PC-9 (cell line): ENCODE data around the gene SMG9. TPM values are rescaled to one million over a fixed set of nuclear protein-coding genes. Genes with fewer than 3 reads are reported as not detected.

Source experiments
- BruUV-seq: library from RNA; stranded (reverse); fragments of 400-500 nt; replicated peaks from 2 replicates; lab custom pipeline; 2021; lab: Mats Ljungman, UMichigan
- CTCF ChIA-PET: fragments of 300-600 bp; sonication (Branson Sonifier 250); formaldehyde crosslinking; loops from one replicate; lab custom pipeline; 2022; ENCODE audit warnings: antibody characterized with exemption; lab: Charles Lee
- POLR2A ChIA-PET: fragments of 300-600 bp; sonication (Branson Sonifier 250); formaldehyde crosslinking; loops from one replicate; lab custom pipeline; 2022; ENCODE audit warnings: antibody characterized with exemption; ENCODE audit not compliant: unreplicated experiment; lab: Charles Lee
- DNase-seq, 2 experiments: peaks; one replicate each; pipeline versions ENCODE4 v3.0.0 to v3.0.0-alpha.2; 2015 to 2022; ENCODE audit warnings: mixed read lengths in 1 of 2
- H2AFZ ChIP-seq: fragments of 200-600 bp; sonication (generic); 2 replicates; pipeline ENCODE4 v1.8.1; 2017; ENCODE audit warnings: antibody characterized with exemption
- H3F3A ChIP-seq: fragments of 200-600 bp; sonication (generic); 2 replicates; pipeline ENCODE4 v1.8.1; 2017; ENCODE audit warnings: antibody characterized with exemption, mild to moderate bottlenecking, low read depth; ENCODE audit not compliant: insufficient read depth
- H3K27ac ChIP-seq: fragments of 200-600 bp; sonication (generic); 2 replicates; pipeline ENCODE4 v1.6.1; 2016; ENCODE audit warnings: mixed run types
- H3K27me3 ChIP-seq: fragments of 200-600 bp; sonication (generic); 2 replicates; pipeline ENCODE4 v1.6.1; 2016; ENCODE audit warnings: low read depth, mixed run types; ENCODE audit not compliant: insufficient read depth
- H3K36me3 ChIP-seq: fragments of 200-600 bp; sonication (generic); 2 replicates; pipeline ENCODE4 v1.6.1; 2016; ENCODE audit warnings: low read depth, mixed run types
- H3K4me1 ChIP-seq: fragments of 200-600 bp; sonication (generic); replicated peaks from 2 replicates; pipeline ENCODE4 v1.6.1; 2016; ENCODE audit warnings: mixed run types; ENCODE audit not compliant: insufficient read depth
- H3K4me2 ChIP-seq: fragments of 200-600 bp; sonication (generic); 2 replicates; pipeline ENCODE4 v1.6.1; 2017; ENCODE audit warnings: mixed run types
- H3K4me3 ChIP-seq: fragments of 200-600 bp; sonication (generic); 2 replicates; pipeline ENCODE4 v1.6.1; 2016; ENCODE audit warnings: mixed run types
- H3K79me2 ChIP-seq: fragments of 200-600 bp; sonication (generic); 2 replicates; pipeline ENCODE4 v1.6.1; 2017; ENCODE audit warnings: low read depth, mixed run types
- H3K9me2 ChIP-seq: fragments of 200-600 bp; sonication (generic); 2 replicates; pipeline ENCODE4 v1.8.1; 2017; ENCODE audit warnings: mild to moderate bottlenecking; ENCODE audit not compliant: insufficient read depth
- H3K9me3 ChIP-seq: fragments of 200-600 bp; sonication (generic); 2 replicates; pipeline ENCODE4 v1.8.1; 2016; ENCODE audit warnings: low read depth; ENCODE audit not compliant: insufficient read depth
- H4K20me1 ChIP-seq: fragments of 200-600 bp; sonication (generic); 2 replicates; pipeline ENCODE4 v1.8.1; 2017; ENCODE audit not compliant: insufficient read depth
- EZH2 ChIP-seq: fragments of 200-600 bp; sonication (generic); IDR thresholded peaks from 2 replicates; pipeline ENCODE4 v1.8.0; 2017; ENCODE audit warnings: antibody characterized with exemption, low read depth
- intact Hi-C: fragments of 100-400 bp; cut with micrococcal nuclease; formaldehyde crosslinking; loops from one replicate; pipeline ENCODE4 v1.10.0; 2022; ENCODE audit not compliant: unreplicated experiment
- total RNA-seq: library from RNA; stranded (reverse); gene quantifications from 2 replicates; pipeline ENCODE4 v1.2.3, GENCODE V29; 2021
- TF ChIP-seq, protein P1 (sequence below): fragments of 200-600 bp; sonication (generic); conservative IDR thresholded peaks from 2 replicates; pipeline ENCODE4 v1.6.1; 2017; ENCODE audit warnings: mixed run types, antibody characterized with exemption, mild to moderate bottlenecking, moderate library complexity

Gene SMG9
- total RNA-seq, 1 experiment from 2014 or later: 76.8 TPM

DNA sequence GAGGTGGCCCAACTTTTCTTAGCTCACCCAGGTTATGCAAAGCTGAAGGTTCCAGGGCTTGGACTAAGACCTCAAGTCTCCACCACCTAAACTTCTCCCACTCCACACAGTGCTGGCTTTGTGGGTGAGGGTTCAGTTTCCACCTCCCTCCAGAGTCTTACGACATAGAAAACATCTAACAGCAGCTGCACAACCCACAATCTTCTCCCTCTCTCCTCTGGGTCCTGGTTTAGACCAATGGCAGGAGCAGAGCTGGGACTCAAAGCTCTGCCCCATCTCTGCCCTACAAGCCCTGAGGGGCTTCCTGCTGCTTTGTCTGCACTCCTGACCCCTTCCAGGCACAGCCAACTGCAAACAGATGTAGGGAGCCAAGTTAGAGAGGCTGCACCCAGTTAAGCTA, 22.9 kb downstream of the SMG9 start:
- H3K9me3 ChIP-seq: no peaks in the 10 kb centered on the region
- intact Hi-C loops: no loop called here
- H3F3A ChIP-seq: peaks cover 18% of the 10 kb centered on the region; the same call in 1 of the 2 replicates
- no peak overlapping the region for H3K27ac ChIP-seq
- no peaks in the 10 kb centered on the region for H3K9me2 ChIP-seq
- H3K79me2 ChIP-seq: no peaks in the 10 kb centered on the region
- H2AFZ ChIP-seq: no peak overlapping the region
- H3K36me3 ChIP-seq: peaks cover 30% of the 10 kb centered on the region
- H3K4me1 ChIP-seq: 0 out of 2 replicates have a peak, but pooled peaks cover 6% of the 10 kb centered on the region
- H3K4me2 ChIP-seq: 0 out of 2 replicates have a peak overlapping the region, but pooled peaks have one; percentile 6
- TF ChIP-seq EZH2: no peak
- TF ChIP-seq, protein P1, sequence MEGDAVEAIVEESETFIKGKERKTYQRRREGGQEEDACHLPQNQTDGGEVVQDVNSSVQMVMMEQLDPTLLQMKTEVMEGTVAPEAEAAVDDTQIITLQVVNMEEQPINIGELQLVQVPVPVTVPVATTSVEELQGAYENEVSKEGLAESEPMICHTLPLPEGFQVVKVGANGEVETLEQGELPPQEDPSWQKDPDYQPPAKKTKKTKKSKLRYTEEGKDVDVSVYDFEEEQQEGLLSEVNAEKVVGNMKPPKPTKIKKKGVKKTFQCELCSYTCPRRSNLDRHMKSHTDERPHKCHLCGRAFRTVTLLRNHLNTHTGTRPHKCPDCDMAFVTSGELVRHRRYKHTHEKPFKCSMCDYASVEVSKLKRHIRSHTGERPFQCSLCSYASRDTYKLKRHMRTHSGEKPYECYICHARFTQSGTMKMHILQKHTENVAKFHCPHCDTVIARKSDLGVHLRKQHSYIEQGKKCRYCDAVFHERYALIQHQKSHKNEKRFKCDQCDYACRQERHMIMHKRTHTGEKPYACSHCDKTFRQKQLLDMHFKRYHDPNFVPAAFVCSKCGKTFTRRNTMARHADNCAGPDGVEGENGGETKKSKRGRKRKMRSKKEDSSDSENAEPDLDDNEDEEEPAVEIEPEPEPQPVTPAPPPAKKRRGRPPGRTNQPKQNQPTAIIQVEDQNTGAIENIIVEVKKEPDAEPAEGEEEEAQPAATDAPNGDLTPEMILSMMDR: no peak
- no peaks in the 10 kb centered on the region for H3K27me3 ChIP-seq
- ChIA-PET CTCF (no interaction called here), POLR2A (no interaction called here)
- no TSS peak for BruUV-seq
- H4K20me1 ChIP-seq: no peaks in the 10 kb centered on the region
- peak in 1 of 2 experiments; percentile 41 for DNase-seq
- H3K4me3 ChIP-seq: no peak overlapping the region

DNA sequence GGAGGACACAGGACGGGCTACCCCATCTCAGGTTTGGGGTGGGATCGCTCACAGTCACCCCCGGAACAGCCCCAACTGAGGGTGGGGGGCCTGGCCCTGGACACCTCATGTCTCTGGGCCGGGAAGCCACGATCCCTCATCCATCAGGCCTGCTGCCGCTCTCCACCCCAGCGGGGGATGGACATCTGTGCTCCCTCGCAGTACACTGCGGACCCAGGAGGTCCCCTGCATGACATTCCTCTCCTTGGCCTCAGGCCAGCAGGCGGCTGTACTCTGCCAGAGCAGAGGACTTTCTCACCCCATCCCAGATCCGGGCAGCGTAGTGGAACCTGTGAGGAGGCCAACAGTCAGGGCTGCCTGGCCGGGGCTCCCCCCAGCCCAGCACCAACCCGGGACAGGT, 23.4 kb downstream of the SMG9 start:
- Histone ChIP-seq H3K27me3 (no peaks in the 10 kb centered on the region), H3K9me3 (no peaks in the 10 kb centered on the region), H4K20me1 (no peaks in the 10 kb centered on the region), H3K27ac (no peak overlapping the region), H3K4me2 (no peak overlapping the region), H3K79me2 (no peaks in the 10 kb centered on the region), H3K9me2 (no peaks in the 10 kb centered on the region), H3K4me1 (0 out of 2 replicates have a peak, but pooled peaks cover 6% of the 10 kb centered on the region), H3K4me3 (no peak overlapping the region), H3K36me3 (peaks cover 30% of the 10 kb centered on the region), H2AFZ (no peak overlapping the region), H3F3A (peaks cover 18% of the 10 kb centered on the region; the same call in 1 of the 2 replicates)
- TF ChIP-seq EZH2: no peak
- TF ChIP-seq, protein P1: no peak
- BruUV-seq: no TSS peak
- CTCF ChIA-PET: no interaction called here
- POLR2A ChIA-PET: interaction anchor here (0.6 kb wide), 1 partner anchor 18 kb away, joined by 3 read pairs; no protein-coding TSS in a partner anchor
- intact Hi-C loops: no loop called here
- no peak for DNase-seq

DNA sequence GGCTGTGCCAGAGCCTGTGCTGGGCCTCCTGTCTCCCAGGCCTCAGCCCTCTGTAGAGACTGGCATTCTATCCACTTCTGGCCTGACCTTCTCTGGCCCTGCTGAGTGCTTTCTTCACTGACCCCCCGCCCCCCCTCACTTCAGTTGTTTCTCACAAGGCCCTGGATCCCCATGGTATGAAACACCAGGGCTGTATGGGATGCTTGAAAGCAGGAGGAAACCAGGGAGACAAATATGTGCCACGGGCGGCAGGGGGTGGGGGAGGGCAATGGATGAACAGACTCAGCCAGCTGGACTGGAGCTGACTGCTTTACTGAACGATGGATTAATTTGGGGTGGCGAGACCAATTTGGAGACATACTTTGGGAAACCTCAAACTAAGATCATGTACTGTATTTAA, 24.8 kb downstream of the SMG9 start:
- no peak overlapping the region for H2AFZ ChIP-seq

More for the DNA sequence above, 24.8 kb downstream of the SMG9 start:
- H3K9me3 ChIP-seq: no peaks in the 10 kb centered on the region
- ChIA-PET POLR2A (no interaction called here), CTCF (no interaction called here)
- BruUV-seq: no TSS peak
- no peak overlapping the region for H3K4me2 ChIP-seq
- H3K4me1 ChIP-seq: 0 out of 2 replicates have a peak, but pooled peaks cover 6% of the 10 kb centered on the region
- no peak overlapping the region for H3K4me3 ChIP-seq
- intact Hi-C loops: no loop called here
- H3K27ac ChIP-seq: no peak overlapping the region
- no peaks in the 10 kb centered on the region for H4K20me1 ChIP-seq
- peaks cover 23% of the 10 kb centered on the region for H3K36me3 ChIP-seq
- TF ChIP-seq EZH2: no peak
- TF ChIP-seq, protein P1: no peak
- no peaks in the 10 kb centered on the region for H3K79me2 ChIP-seq
- peaks cover 25% of the 10 kb centered on the region for H3F3A ChIP-seq
- no peaks in the 10 kb centered on the region for H3K27me3 ChIP-seq
- no peaks in the 10 kb centered on the region for H3K9me2 ChIP-seq
- no peak for DNase-seq
